ENCODE data around the gene DIP2A. TPM values are rescaled to one million over a fixed set of nuclear protein-coding genes. Genes with fewer than 3 reads are reported as not detected.

Gene DIP2A
- total RNA-seq, 1 experiment from 2014 or later = 22.9 TPM

GRCh38 chr21:46562472-46562871 lies 103.8 kb downstream of the DIP2A start:
- H3K27me3 ChIP-seq (ENCODE audit: control insufficient read depth, insufficient read depth, low read length) = no peaks in the 10 kb centered on the region
- intact Hi-C loops (cut with micrococcal nuclease; ENCODE audit: unreplicated experiment) = no loop called here
- in situ Hi-C loops (cut with HindIII; ENCODE audit: low pct_unique_long_range_greater_than_20kb, low sequenced_read_pairs) = no loop called here
- no peaks in the 10 kb centered on the region for H3K4me1 ChIP-seq (ENCODE audit: control insufficient read depth, insufficient read depth, low read length)
- no peaks in the 10 kb centered on the region; the same call in 1 of the 2 replicates for H3K36me3 ChIP-seq (ENCODE audit: control insufficient read depth, insufficient read depth, low read length)
- H3K9me3 ChIP-seq (ENCODE audit: control insufficient read depth, insufficient read depth, low read depth, low read length) = no peaks in the 10 kb centered on the region
- ATAC-seq = no peak
- TF ChIP-seq SIN3A (IDR thresholded peaks at IDR 0.05; ENCODE audit: borderline replicate concordance, insufficient read depth, low read depth, low read length) (no peak), TCF7L2 (IDR thresholded peaks at IDR 0.05; ENCODE audit: low read depth, low read length) (no peak), CTCF (IDR thresholded peaks at IDR 0.05) (no peak), POLR2AphosphoS5 (IDR thresholded peaks at IDR 0.05; ENCODE audit: low read depth, low read length) (no peak)
- TF ChIP-seq, protein P1, sequence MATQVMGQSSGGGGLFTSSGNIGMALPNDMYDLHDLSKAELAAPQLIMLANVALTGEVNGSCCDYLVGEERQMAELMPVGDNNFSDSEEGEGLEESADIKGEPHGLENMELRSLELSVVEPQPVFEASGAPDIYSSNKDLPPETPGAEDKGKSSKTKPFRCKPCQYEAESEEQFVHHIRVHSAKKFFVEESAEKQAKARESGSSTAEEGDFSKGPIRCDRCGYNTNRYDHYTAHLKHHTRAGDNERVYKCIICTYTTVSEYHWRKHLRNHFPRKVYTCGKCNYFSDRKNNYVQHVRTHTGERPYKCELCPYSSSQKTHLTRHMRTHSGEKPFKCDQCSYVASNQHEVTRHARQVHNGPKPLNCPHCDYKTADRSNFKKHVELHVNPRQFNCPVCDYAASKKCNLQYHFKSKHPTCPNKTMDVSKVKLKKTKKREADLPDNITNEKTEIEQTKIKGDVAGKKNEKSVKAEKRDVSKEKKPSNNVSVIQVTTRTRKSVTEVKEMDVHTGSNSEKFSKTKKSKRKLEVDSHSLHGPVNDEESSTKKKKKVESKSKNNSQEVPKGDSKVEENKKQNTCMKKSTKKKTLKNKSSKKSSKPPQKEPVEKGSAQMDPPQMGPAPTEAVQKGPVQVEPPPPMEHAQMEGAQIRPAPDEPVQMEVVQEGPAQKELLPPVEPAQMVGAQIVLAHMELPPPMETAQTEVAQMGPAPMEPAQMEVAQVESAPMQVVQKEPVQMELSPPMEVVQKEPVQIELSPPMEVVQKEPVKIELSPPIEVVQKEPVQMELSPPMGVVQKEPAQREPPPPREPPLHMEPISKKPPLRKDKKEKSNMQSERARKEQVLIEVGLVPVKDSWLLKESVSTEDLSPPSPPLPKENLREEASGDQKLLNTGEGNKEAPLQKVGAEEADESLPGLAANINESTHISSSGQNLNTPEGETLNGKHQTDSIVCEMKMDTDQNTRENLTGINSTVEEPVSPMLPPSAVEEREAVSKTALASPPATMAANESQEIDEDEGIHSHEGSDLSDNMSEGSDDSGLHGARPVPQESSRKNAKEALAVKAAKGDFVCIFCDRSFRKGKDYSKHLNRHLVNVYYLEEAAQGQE (IDR thresholded peaks at IDR 0.05; ENCODE audit: insufficient read depth in 1 of 2, low read depth in 2 of 2, low read length in 1 of 2) = no peak
- ChIA-PET POLR2A (no interaction called here), CTCF (no interaction called here)
- no TSS peak for BruUV-seq (replicated peaks)
- H3K27ac ChIP-seq (ENCODE audit: low read length) = no peak overlapping the region
- DNase-seq (ENCODE audit: low read depth, low spot score) = no peak
- no peak overlapping the region for H3K4me3 ChIP-seq (ENCODE audit: low read depth in 2 of 2, low read length in 2 of 2)

- POLR2A ChIA-PET = no interaction called here
- no peaks in the 10 kb centered on the region; the same call in 1 of the 2 replicates for H3K36me3 ChIP-seq (ENCODE audit: control insufficient read depth, insufficient read depth, low read length)
- no peaks in the 10 kb centered on the region for H3K9me3 ChIP-seq (ENCODE audit: control insufficient read depth, insufficient read depth, low read depth, low read length)
- TF ChIP-seq POLR2AphosphoS5 (IDR thresholded peaks at IDR 0.05; ENCODE audit: low read depth, low read length) = no peak
- TF ChIP-seq SIN3A (IDR thresholded peaks at IDR 0.05; ENCODE audit: borderline replicate concordance, insufficient read depth, low read depth, low read length) = no peak
- no peak for TF ChIP-seq CTCF (IDR thresholded peaks at IDR 0.05)
- no peak for TF ChIP-seq TCF7L2 (IDR thresholded peaks at IDR 0.05; ENCODE audit: low read depth, low read length)
- TF ChIP-seq, protein P1 (IDR thresholded peaks at IDR 0.05; ENCODE audit: insufficient read depth in 1 of 2, low read depth in 2 of 2, low read length in 1 of 2) = no peak
- no peak for DNase-seq (ENCODE audit: low read depth, low spot score)
- no TSS peak for BruUV-seq (replicated peaks)
- ATAC-seq = no peak
- no peak overlapping the region for H3K4me3 ChIP-seq (ENCODE audit: low read depth in 2 of 2, low read length in 2 of 2)
- intact Hi-C loops (cut with micrococcal nuclease; ENCODE audit: unreplicated experiment) = no loop called here
- H3K27me3 ChIP-seq (ENCODE audit: control insufficient read depth, insufficient read depth, low read length) = no peaks in the 10 kb centered on the region
- in situ Hi-C loops (cut with HindIII; ENCODE audit: low pct_unique_long_range_greater_than_20kb, low sequenced_read_pairs) = no loop called here
- no peaks in the 10 kb centered on the region for H3K4me1 ChIP-seq (ENCODE audit: control insufficient read depth, insufficient read depth, low read length)
- CTCF ChIA-PET = no interaction called here
- H3K27ac ChIP-seq (ENCODE audit: low read length) = no peak overlapping the region
These were observed 104.4 kb downstream of the DIP2A start for GRCh38 chr21:46562964-46563607.
